ENCODE measurements around the gene MAG.

MAG gene

GRCh38 chr19:35314031-35314430 lies 22.1 kb downstream of the MAG start:
- ChIA-PET CTCF (interaction anchor here (0.6 to 1.8 kb wide), 6 partner anchors 20 to 630 kb away, joined by 3 to 8 read pairs (median 6); no protein-coding TSS in a partner anchor), POLR2A (interaction anchor here (0.5 kb wide), 1 partner anchor 320 kb away, joined by 4 read pairs; no protein-coding TSS in a partner anchor)
- no peaks in the 10 kb centered on the region for H3K9me3 ChIP-seq (ENCODE audit: control insufficient read depth, insufficient read depth, low read depth, low read length)
- TF ChIP-seq KLF16 (tag by site-specific recombination; IDR thresholded peaks at IDR 0.05): no peak
- peak; percentile 95 for TF ChIP-seq ZNF792 (tag by site-specific recombination; IDR thresholded peaks at IDR 0.05)
- no peak overlapping the region for H3K27ac ChIP-seq (ENCODE audit: extremely low read depth, low read depth, low read length)
- H3K36me3 ChIP-seq (ENCODE audit: control insufficient read depth in 2 of 2, insufficient read depth in 1 of 2, low read length in 2 of 2): no peaks in the 10 kb centered on the region
- H3K4me1 ChIP-seq (ENCODE audit: control insufficient read depth, insufficient read depth, low read length): no peaks in the 10 kb centered on the region
- no peak overlapping the region for H3K4me3 ChIP-seq (ENCODE audit: low read depth, low read length)

- H3K9me3 ChIP-seq (ENCODE audit: control insufficient read depth, insufficient read depth, low read depth, low read length): no peaks in the 10 kb centered on the region
- CTCF ChIA-PET: interaction anchor here (0.6 to 2.3 kb wide), 6 partner anchors 8 to 347 kb away, joined by 4 to 11 read pairs (median 4); no protein-coding TSS in a partner anchor
- no peak overlapping the region for H3K27ac ChIP-seq (ENCODE audit: extremely low read depth, low read depth, low read length)
- POLR2A ChIA-PET: no interaction called here
- H3K4me3 ChIP-seq (ENCODE audit: low read depth, low read length): no peak overlapping the region
- no peaks in the 10 kb centered on the region for H3K36me3 ChIP-seq (ENCODE audit: control insufficient read depth in 2 of 2, insufficient read depth in 1 of 2, low read length in 2 of 2)
- TF ChIP-seq ZBTB20 (tag by site-specific recombination; IDR thresholded peaks at IDR 0.05) (peak; percentile 84), ZNF280D (tag by site-specific recombination; IDR thresholded peaks at IDR 0.05) (no peak)
- no peaks in the 10 kb centered on the region for H3K4me1 ChIP-seq (ENCODE audit: control insufficient read depth, insufficient read depth, low read length)
Measured at GRCh38 chr19:35314858-35315470, 23.0 kb downstream of the MAG start.

GRCh38 chr19:35315883-35316282 lies 23.9 kb downstream of the MAG start:
- no peak for TF ChIP-seq ZNF791 (tag by site-specific recombination; IDR thresholded peaks at IDR 0.05)
- TF ChIP-seq ZIC2 (tag by site-specific recombination; IDR thresholded peaks at IDR 0.05): peak; percentile 58
- H3K4me1 ChIP-seq (ENCODE audit: control insufficient read depth, insufficient read depth, low read length): no peaks in the 10 kb centered on the region
- CTCF ChIA-PET: interaction anchor here (0.6 to 3.0 kb wide), 9 partner anchors 9 to 346 kb away, joined by 4 to 11 read pairs (median 4); no protein-coding TSS in a partner anchor
- H3K4me3 ChIP-seq (ENCODE audit: low read depth, low read length): no peak overlapping the region
- H3K27ac ChIP-seq (ENCODE audit: extremely low read depth, low read depth, low read length): no peak overlapping the region
- H3K9me3 ChIP-seq (ENCODE audit: control insufficient read depth, insufficient read depth, low read depth, low read length): no peaks in the 10 kb centered on the region
- POLR2A ChIA-PET: interaction anchor here (0.5 kb wide), 1 partner anchor 80 kb away, joined by 3 read pairs; no protein-coding TSS in a partner anchor
- no peaks in the 10 kb centered on the region for H3K36me3 ChIP-seq (ENCODE audit: control insufficient read depth in 2 of 2, insufficient read depth in 1 of 2, low read length in 2 of 2)

GRCh38 chr19:35316560-35316959 lies 24.6 kb downstream of the MAG start:
- no peak overlapping the region for H3K27ac ChIP-seq (ENCODE audit: extremely low read depth, low read depth, low read length)
- TF ChIP-seq ZFP69B (tag by site-specific recombination; IDR thresholded peaks at IDR 0.05) (no peak), ZNF530 (tag by site-specific recombination; IDR thresholded peaks at IDR 0.05; ENCODE audit: low read depth) (no peak), ZNF335 (tag by site-specific recombination; conservative IDR thresholded peaks at IDR 0.05) (no peak), PRDM10 (tag by site-specific recombination; IDR thresholded peaks at IDR 0.05) (no peak)
- H3K4me3 ChIP-seq (ENCODE audit: low read depth, low read length): no peak overlapping the region
- ChIA-PET CTCF (interaction anchor here (0.6 to 3.0 kb wide), 6 partner anchors 10 to 272 kb away, joined by 3 to 11 read pairs (median 5); no protein-coding TSS in a partner anchor), POLR2A (no interaction called here)
- no peaks in the 10 kb centered on the region for H3K4me1 ChIP-seq (ENCODE audit: control insufficient read depth, insufficient read depth, low read length)
- H3K36me3 ChIP-seq (ENCODE audit: control insufficient read depth in 2 of 2, insufficient read depth in 1 of 2, low read length in 2 of 2): no peaks in the 10 kb centered on the region
- no peaks in the 10 kb centered on the region for H3K9me3 ChIP-seq (ENCODE audit: control insufficient read depth, insufficient read depth, low read depth, low read length)
